Right lung (tissue), 5 donors: ENCODE data around the gene HLA-A. TPM values are rescaled to one million over a fixed set of nuclear protein-coding genes. Genes with fewer than 3 reads are reported as not detected.

Source experiments
- DNase-seq, 2 donors: peaks; one replicate each; pipeline ENCODE4 v3.0.0-alpha.2; 2013
- polyA plus RNA-seq, 5 donors: library from polyadenylated mRNA; unstranded; fragments of 120-200 nt; gene quantifications; one replicate each; pipeline versions ENCODE4 v1.2.1 to v1.2.3, GENCODE V29; 2013; ENCODE audit warnings: inconsistent platforms in 1 of 5, low replicate concordance in 1 of 5; ENCODE audit not compliant: insufficient read length in 5 of 5, insufficient read depth in 1 of 5

Gene HLA-A
- polyA plus RNA-seq, 5 donors: 188 to 335 (median 269) TPM

GRCh38 chr6:29984232-29984631, 41.9 kb downstream of the HLA-A start:
- DNase-seq: no peak

GRCh38 chr6:29984992-29985391, 42.7 kb downstream of the HLA-A start:
- no peak for DNase-seq

GRCh38 chr6:29986179-29986781, 43.9 kb downstream of the HLA-A start:
- DNase-seq: no peak

- DNase-seq: no peak
These were observed 46.9 kb downstream of the HLA-A start for GRCh38 chr6:29989211-29989610.

GRCh38 chr6:29990931-29991330, 48.6 kb downstream of the HLA-A start:
- no peak for DNase-seq

GRCh38 chr6:29992807-29993206, 50.5 kb downstream of the HLA-A start:
- no peak for DNase-seq

GRCh38 chr6:29994826-29995225, 52.5 kb downstream of the HLA-A start:
- DNase-seq: no peak

- no peak for DNase-seq
These were observed 53.0 kb downstream of the HLA-A start for GRCh38 chr6:29995340-29995777.

Other genes with a start within 250 kb of the HLA-A start
- 10 to 100 TPM; 15.5 to 20.2 (median 18.3) TPM for gene HLA-F, start 219.1 kb upstream of the HLA-A start, polyA plus RNA-seq
- gene HLA-G, start 114.7 kb upstream of the HLA-A start, polyA plus RNA-seq: 10 to 100 TPM in 3 of 5 donors, 1 to 10 TPM in 2; 4.6 to 17.0 (median 10.5) TPM
- 10 to 100 TPM; 37.3 to 46.4 (median 40.2) TPM for gene POLR1H, start 118.7 kb downstream of the HLA-A start, polyA plus RNA-seq
- gene PPP1R11, start 124.7 kb downstream of the HLA-A start, polyA plus RNA-seq: 10 to 100 TPM; 55.4 to 59.6 (median 57.2) TPM
- gene RNF39, start 133.2 kb downstream of the HLA-A start, polyA plus RNA-seq: 1 to 10 TPM in 3 of 5 donors, under 1 TPM in 2; 0.64 to 1.4 (median 1.2) TPM
- gene TRIM31, start 170.6 kb downstream of the HLA-A start, polyA plus RNA-seq: under 1 TPM in 3 of 5 donors, not detected in 2; 0.24 to 0.54 (median 0.27) TPM
- under 1 TPM in 3 of 5 donors, not detected in 2; 0.08 to 0.14 (median 0.12) TPM for gene TRIM40, start 193.6 kb downstream of the HLA-A start, polyA plus RNA-seq
- gene TRIM10, start 218.7 kb downstream of the HLA-A start, polyA plus RNA-seq: 1 to 10 TPM in 1 of 5 donors, under 1 TPM in 4; 0.34 to 2.6 (median 0.44) TPM
- not detected for gene TRIM15, start 221.0 kb downstream of the HLA-A start, polyA plus RNA-seq